ENCODE results near the gene GALNTL6.

The GALNTL6 gene

GRCh38 chr4:172141025-172141424, 327.8 kb downstream of the GALNTL6 start:
- TF ChIP-seq CTCF (IDR thresholded peaks at IDR 0.05; ENCODE audit: insufficient read depth, low read length, poor library complexity, severe bottlenecking) (no peak), EZH2phosphoT487 (conservative IDR thresholded peaks at IDR 0.05; ENCODE audit: low read length) (no peak)
- no peaks in the 10 kb centered on the region for H4K20me1 ChIP-seq (ENCODE audit: low read depth, low read length)

GRCh38 chr4:172142281-172142741, 329.1 kb downstream of the GALNTL6 start:
- Histone ChIP-seq H3K36me3 (ENCODE audit: low read length) (no peaks in the 10 kb centered on the region), H3K27me3 (ENCODE audit: low read length) (no peaks in the 10 kb centered on the region), H4K20me1 (ENCODE audit: low read depth, low read length) (no peaks in the 10 kb centered on the region), H2AFZ (ENCODE audit: low read depth, low read length, severe bottlenecking) (no peak overlapping the region), H3K9ac (ENCODE audit: low read length) (no peak overlapping the region), H3F3A (ENCODE audit: insufficient read depth) (no peaks in the 10 kb centered on the region), H3K9me3 (ENCODE audit: insufficient read depth, low read length) (no peaks in the 10 kb centered on the region), H3K9me2 (replicated peaks; ENCODE audit: insufficient read depth, low read length) (no peaks in the 10 kb centered on the region), H3K4me2 (ENCODE audit: low read depth, low read length, poor library complexity, severe bottlenecking) (no peak overlapping the region), H3K79me2 (ENCODE audit: insufficient read depth, low read length) (no peaks in the 10 kb centered on the region), H3K4me3 (ENCODE audit: insufficient read depth, low read length, poor library complexity, severe bottlenecking) (no peak overlapping the region), H3K27ac (ENCODE audit: low read depth, low read length) (no peak overlapping the region)
- no peak for TF ChIP-seq CTCF (IDR thresholded peaks at IDR 0.05; ENCODE audit: insufficient read depth, low read length, poor library complexity, severe bottlenecking)
- no peak for TF ChIP-seq EZH2phosphoT487 (conservative IDR thresholded peaks at IDR 0.05; ENCODE audit: low read length)

More at GRCh38 chr4:172141025-172141424, 327.8 kb downstream of the GALNTL6 start:
- H3K9me3 ChIP-seq (ENCODE audit: insufficient read depth, low read length): no peaks in the 10 kb centered on the region
- no peak overlapping the region for H3K4me3 ChIP-seq (ENCODE audit: insufficient read depth, low read length, poor library complexity, severe bottlenecking)
- no peaks in the 10 kb centered on the region for H3K27me3 ChIP-seq (ENCODE audit: low read length)
- H3K79me2 ChIP-seq (ENCODE audit: insufficient read depth, low read length): no peaks in the 10 kb centered on the region
- no peaks in the 10 kb centered on the region for H3K9me2 ChIP-seq (replicated peaks; ENCODE audit: insufficient read depth, low read length)
- no peaks in the 10 kb centered on the region for H3K36me3 ChIP-seq (ENCODE audit: low read length)
- no peak overlapping the region for H2AFZ ChIP-seq (ENCODE audit: low read depth, low read length, severe bottlenecking)
- H3K4me2 ChIP-seq (ENCODE audit: low read depth, low read length, poor library complexity, severe bottlenecking): no peak overlapping the region
- H3K9ac ChIP-seq (ENCODE audit: low read length): no peak overlapping the region
- no peak overlapping the region for H3K27ac ChIP-seq (ENCODE audit: low read depth, low read length)
- no peaks in the 10 kb centered on the region for H3F3A ChIP-seq (ENCODE audit: insufficient read depth)

GRCh38 chr4:172143605-172144314, 330.6 kb downstream of the GALNTL6 start:
- Histone ChIP-seq H3K9me2 (replicated peaks; ENCODE audit: insufficient read depth, low read length) (no peaks in the 10 kb centered on the region), H3K9me3 (ENCODE audit: insufficient read depth, low read length) (no peaks in the 10 kb centered on the region), H4K20me1 (ENCODE audit: low read depth, low read length) (no peaks in the 10 kb centered on the region), H3K36me3 (ENCODE audit: low read length) (no peaks in the 10 kb centered on the region), H3K4me3 (ENCODE audit: insufficient read depth, low read length, poor library complexity, severe bottlenecking) (no peak overlapping the region), H3K79me2 (ENCODE audit: insufficient read depth, low read length) (no peaks in the 10 kb centered on the region), H2AFZ (ENCODE audit: low read depth, low read length, severe bottlenecking) (no peak overlapping the region), H3F3A (ENCODE audit: insufficient read depth) (no peaks in the 10 kb centered on the region), H3K4me2 (ENCODE audit: low read depth, low read length, poor library complexity, severe bottlenecking) (no peak overlapping the region), H3K27me3 (ENCODE audit: low read length) (no peaks in the 10 kb centered on the region), H3K27ac (ENCODE audit: low read depth, low read length) (no peak overlapping the region), H3K9ac (ENCODE audit: low read length) (no peak overlapping the region)
- TF ChIP-seq CTCF (IDR thresholded peaks at IDR 0.05; ENCODE audit: insufficient read depth, low read length, poor library complexity, severe bottlenecking): no peak
- TF ChIP-seq EZH2phosphoT487 (conservative IDR thresholded peaks at IDR 0.05; ENCODE audit: low read length): no peak
